Measurements from ENCODE around the gene MEF2D.

- TF ChIP-seq KLF7 (tag by site-specific recombination; IDR thresholded peaks at IDR 0.05; ENCODE audit: borderline replicate concordance): no peak
- no peak for TF ChIP-seq ZNF585B (tag by site-specific recombination; IDR thresholded peaks at IDR 0.05)
- TF ChIP-seq CTCF (tag by site-specific recombination; IDR thresholded peaks at IDR 0.05): no peak
- no peak for TF ChIP-seq HOXA7 (CRISPR knock-in tag; IDR thresholded peaks at IDR 0.05; ENCODE audit: borderline replicate concordance)
- TF ChIP-seq ZNF324 (tag by site-specific recombination; IDR thresholded peaks at IDR 0.05): no peak
- no peak for TF ChIP-seq SCRT2 (tag by site-specific recombination; IDR thresholded peaks at IDR 0.05)
- TF ChIP-seq ZNF292 (tag by site-specific recombination; IDR thresholded peaks at IDR 0.05; ENCODE audit: borderline replicate concordance, low read depth): no peak
- TF ChIP-seq MYNN (tag by site-specific recombination; IDR thresholded peaks at IDR 0.05; ENCODE audit: borderline replicate concordance): no peak
Measured at GRCh38 chr1:156489935-156490293, 10.7 kb downstream of the MEF2D start.
